OCI-M2 (cell line): ENCODE measurements around the gene DACH1.
"Not testable (repeated sequence)": the region's sequence is repeated elsewhere in the genome, so short reads cannot be mapped to it uniquely, and the experiment has no call there.

ENCODE experiments used
- DNase-seq: peaks from one replicate; lab custom pipeline; 2025; ENCODE audit not compliant: unreplicated experiment; lab: John Stamatoyannopoulos, UW

DACH1 gene

DNA sequence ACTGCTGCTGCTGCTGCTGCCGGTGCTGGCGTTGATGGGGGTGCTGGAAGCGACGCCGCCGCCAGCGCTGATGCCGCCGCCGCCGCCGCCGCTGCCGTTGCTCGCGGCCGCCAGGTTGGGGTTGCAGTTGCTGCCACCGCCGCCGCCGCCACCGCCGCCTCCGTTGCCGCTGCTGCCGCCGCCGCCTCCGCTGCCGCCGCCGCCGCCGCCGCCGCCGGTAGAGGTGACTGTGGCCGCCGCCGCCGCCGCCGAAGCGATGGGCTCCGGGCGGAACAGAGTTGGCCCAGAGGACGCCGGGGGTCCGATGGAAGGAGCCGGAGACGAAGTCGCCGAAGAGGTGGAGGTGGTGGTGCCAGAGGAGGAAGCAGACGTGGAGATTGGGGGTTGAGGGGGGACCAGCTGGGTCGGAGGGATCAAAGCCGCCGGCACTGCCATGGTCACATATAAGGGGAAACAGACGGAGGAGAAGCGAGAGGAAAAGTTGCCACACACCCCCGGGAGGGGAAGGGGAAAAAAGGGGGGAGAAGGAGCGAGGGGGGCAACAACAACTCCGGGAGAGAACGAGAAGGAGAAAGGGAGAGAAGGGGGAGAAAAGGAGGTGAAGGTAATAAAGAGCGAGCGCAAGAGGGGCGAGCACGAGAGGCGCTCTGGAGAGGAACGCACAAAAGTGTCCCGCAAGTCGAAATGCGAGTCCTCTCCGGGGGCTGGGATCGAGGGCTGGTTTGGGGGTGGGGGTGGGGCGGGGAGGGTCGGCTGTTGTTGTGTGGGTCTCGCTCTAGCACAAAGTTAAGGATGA, 471 bp downstream of the DACH1 start:
- no peak for DNase-seq

DNA sequence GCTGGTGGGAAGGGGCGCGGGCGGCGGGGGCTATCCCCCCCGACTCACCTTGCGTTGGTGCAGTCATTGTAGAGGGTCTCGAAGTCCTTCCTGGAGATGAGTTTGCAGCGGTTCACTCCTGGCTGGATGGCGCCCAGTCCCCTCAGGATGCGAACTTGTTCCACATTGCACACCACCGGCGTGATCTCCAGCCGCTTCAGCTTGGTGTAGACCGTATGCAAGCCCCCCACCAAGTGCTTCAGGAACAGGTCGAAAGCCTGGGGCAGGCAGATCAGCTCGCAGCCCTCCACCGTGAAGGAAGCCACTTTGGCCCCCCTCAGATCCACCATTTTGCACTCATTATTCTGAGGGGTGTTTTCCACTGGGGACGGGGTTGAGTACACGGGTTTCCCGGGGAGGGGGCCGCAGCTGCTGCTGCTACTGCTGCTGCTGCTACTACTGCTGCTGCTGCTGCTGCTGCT, 1.1 kb downstream of the DACH1 start:
- DNase-seq = no peak

DNA sequence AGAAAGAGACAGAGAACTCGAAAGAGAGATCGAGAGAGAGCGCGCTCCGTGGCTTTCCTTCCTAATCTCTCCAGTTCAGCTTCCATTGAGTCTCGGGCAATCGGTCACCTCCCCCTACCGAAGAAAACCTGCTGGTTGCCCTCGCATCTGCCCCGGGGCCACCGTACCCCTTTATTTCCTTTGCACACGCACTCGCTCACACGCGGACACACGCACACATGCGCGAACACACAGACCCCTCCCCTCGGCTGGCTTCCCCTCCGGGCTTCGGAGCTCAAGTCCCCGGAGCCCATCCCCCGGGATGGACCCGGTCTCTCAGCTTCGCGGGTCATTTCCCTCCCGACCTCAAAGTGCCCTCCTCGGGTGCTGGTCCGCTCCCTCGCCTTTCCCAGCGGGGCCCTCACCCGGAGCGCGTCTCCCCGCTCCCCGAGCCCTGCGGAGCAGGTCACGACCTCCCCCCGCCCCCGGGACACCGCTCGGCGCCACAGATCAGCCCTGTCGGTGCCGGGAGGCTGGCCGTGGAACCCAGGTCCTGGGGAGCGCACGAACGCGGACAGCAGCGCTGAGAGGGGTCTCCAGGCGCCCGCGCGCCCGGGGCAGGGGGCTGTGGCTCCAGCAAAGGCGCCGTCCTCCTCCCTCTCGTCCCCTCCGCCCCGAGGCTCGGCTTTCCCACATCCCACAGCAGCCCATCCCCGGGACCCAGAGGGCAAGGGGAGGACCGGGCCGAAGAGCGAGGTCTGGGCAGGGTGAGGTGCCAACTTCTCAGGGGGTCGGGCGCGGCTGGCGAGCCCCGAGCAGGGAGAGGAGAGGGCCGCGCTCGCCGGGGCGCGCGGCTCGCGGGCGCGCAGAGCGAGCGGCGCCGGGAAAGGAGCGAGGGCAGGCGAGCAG, 1.8 kb downstream of the DACH1 start:
- DNase-seq = no peak

DNA sequence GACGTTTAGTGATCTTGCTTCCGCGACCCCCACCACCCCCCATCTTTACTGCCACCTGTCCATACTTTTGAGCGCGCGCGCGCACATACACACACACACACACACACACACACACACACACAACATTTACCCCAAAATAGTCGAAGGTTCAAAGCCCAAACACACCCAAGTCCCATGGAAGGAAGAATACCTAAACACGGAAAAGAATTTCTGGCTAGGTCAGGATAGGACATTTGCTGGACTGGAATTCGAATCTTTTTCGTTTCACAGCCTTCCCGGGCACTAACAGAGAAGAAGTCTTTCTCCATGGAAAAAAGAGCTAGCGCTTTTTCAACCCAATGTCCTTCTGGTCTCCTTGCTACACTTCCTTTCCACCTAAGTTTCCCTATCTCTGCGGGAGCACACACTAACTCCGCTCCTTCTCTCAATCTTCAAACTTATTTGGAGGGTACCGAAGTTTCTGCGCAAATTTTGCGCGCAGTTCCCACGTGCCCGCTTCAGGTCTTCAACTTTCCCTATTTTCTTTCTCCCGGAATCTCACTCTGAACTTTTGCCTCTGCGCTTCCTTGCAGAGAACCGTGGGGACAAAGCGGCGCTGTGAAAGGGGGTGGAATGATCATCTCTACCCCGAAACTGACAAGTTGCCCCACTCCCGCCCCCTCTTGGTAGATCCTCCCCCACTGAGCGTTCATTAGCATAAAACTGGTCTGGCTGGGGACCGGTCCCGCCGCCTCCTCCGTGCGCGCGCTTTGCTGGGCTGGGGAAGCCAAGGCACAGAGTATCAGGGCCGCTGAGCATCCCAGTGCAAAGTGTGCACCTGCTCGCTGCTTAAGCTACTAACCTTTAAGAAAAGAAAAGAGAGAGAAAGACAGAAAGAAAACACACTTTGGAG, 2.7 kb downstream of the DACH1 start:
- DNase-seq = no peak

DNA sequence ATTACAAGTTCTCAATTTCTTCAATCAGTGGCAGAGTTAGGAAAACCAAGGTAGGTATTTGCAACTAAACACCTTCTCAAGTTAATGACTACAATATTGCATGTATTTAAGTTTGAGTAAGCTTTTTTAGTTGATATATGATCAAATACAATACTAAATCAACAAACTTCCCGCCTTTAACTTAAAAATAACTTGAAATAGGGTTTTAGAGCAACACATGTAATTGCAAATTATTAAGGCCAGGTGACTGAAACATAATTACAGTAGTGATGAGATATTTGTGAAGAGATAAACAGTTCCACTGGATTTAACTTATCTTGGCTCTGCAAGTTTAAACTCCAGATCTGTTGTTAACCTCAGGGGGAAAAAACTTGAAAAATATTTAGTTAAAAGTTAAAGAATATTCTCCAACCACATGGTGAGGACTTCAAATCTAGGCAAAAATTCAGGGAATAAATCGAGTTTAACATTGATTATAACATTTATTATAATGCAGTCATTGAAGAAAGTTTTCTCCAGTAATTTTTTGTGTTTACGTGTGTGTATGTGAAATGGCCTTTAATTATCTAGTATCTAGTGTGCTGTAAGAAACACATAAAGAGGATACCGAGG, 3.6 kb downstream of the DACH1 start:
- DNase-seq = no peak

DNA sequence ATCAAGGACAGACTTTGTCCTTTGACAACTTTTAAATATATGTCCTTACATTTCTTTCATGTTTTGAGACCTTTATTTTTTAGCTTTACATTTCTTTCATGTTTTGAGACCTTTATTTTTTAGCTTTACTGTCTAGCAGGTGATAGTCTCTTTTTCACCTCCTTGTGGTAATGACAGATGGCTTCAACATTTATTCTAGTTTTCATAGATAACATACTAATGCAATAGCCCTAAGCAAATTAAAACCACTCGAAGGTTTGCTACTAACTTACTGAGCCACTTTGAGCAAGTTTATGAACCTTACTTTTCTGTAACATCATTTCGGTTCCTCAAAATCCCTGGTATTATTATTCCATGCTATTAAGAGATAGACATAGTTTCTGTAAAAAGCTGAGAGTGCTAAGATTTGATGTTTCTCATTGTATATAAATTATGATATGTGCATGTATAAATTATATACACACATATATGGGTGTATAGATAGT, 4.5 kb downstream of the DACH1 start:
- DNase-seq = no peak

DNA sequence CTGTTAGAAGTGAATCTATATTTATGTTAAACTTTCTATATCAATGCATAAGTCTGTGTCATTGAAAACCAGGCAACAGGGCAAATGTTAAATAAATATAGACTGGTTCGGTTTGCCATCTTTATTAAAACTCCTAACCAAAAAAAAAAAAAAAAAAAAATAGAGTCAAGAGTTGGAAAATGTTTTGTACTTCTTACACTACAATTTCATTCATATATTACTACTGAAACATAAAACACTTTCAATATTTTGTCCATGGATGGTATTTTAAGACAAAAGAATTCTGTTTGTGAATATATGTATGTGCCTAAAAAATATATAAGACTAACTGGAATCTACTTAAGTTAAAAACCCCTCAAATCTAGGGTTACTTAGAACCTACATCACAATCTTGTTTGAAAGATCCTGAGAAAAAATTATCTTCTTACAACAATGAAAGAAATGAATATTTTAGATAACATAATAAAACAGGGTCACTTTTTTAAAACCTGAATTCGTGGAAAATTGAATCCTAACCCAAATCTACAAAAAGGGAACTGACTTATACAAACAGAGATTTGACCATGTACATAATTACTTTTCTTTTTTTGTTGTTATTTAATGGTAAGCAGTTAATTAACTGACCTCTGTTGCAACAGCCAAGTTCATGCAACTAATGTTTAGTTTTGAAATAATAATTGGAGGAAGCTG, 5.1 kb downstream of the DACH1 start:
- DNase-seq = no peak

DNA sequence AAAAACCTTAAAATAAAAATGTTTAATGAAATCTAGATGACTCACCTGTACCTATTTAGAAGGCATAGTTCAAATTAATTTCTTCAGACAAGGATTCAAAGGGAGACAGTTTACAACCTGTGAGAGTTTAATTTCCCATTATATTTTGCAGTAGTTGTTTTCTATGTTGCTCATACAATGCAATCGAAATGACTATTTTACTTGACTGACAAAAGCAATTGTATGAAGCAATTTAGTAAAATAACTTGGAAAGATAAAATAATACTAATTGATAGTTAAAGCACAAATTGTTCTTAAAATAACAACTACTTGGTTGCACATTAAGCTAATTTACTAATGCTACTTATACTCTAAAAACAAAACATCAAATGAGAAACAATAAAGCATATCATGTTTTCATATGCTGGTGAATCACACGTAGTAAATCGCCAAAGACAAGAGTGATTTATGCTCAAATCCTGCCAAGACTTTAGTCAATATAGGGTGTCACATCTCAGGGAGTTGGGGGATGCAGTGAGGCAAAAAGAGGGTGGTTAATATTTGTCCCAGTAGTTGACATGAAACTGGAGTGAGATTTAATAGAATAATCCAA, 6.4 kb downstream of the DACH1 start:
- no peak for DNase-seq

DNA sequence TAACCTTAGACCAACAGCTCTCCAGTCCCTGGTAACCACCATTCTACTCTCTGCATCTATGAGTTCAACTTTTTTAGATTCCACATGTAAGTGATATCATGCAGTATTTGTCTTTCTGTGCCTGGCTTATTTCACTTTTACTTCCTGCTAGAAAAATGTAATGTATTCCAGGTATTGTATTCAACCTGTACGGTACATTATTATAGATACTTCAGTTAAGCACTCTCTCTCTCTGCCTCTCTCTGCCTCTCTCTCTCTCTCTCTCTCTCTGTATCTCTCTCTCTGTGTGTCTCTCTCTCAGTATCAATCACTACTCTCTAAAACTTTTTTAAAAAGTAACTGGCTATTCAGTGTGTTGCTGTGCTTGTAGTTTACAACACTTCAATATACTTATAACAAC, 8.4 kb downstream of the DACH1 start:
- DNase-seq = no peak

DNA sequence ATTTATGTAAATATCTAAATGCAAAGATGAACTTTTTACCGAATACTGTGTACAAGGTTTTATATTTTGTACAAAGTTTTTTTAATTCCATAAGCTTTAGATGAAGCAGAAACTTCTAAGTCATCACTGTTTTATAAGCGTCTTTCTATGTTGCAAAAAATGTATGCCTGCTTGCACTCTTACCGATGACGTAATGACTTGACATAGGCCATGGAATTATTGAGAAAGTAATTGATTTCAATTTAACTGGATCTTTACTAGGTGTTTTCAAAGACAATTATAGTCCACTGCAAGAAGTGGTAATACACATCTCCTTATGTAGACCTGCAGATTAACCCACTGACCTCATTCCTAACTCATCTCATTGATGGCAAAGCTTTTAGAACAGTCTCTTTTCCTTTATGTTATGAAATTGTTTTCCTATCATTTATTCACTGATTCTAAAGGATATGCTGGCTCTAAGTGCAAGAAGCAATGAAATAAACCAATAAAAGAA, 10.4 kb downstream of the DACH1 start:
- no peak for DNase-seq

DNA sequence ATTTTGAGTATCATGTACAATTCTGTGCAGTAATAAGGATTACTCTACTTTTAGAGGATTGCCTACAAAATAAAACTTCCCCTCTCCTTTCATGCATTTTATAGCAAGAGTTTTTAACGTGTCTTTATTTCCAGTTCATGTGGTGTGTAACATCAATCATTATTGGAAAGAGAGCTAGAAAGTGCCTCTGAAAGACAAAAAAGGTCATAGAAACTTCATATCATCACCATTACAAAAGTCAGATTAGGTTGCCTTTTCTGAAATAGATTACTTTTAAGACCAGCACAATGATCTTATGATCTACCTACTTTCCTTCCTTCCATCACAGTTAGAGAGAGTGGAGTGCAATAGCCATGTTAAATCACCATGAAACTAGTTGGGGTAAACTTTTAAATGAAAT, 12.6 kb downstream of the DACH1 start:
- no peak for DNase-seq

DNA sequence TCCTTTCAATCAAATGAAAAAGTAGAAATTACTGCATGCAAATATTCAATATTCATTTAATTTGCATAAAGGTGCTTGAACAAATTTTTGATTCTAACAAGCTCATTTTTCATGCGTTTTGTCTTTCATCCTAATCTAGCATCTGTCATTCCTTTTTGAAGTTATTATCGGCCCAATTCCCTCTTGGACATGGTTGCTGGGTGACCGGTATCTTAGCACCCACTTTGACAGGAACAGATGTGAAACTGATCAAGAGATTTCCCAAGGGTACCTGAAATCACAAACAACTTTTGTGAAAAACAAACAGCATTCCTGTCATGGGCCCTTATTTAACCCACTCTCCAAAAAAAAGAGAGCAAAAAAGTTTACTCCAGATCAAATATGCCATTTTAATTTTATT, 13.3 kb downstream of the DACH1 start:
- DNase-seq = no peak

DNA sequence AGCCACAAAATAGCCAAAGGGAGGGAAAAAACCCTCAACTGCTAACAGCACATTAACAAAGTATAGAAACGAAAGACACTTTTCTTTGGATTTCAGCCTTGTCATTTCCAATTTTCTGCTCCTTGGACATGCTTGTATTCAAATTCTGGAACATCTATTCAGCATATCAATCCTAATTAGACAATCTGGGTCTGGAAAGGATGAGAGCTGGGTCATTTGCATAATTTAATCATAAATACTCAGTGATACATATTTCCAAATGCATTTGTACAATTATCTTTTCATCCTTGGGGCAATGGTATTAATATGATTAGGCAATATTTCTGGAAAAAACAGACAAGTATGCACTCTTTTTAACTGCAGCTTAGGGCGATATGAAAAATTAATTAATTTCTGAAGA, 14.3 kb downstream of the DACH1 start:
- no peak for DNase-seq

DNA sequence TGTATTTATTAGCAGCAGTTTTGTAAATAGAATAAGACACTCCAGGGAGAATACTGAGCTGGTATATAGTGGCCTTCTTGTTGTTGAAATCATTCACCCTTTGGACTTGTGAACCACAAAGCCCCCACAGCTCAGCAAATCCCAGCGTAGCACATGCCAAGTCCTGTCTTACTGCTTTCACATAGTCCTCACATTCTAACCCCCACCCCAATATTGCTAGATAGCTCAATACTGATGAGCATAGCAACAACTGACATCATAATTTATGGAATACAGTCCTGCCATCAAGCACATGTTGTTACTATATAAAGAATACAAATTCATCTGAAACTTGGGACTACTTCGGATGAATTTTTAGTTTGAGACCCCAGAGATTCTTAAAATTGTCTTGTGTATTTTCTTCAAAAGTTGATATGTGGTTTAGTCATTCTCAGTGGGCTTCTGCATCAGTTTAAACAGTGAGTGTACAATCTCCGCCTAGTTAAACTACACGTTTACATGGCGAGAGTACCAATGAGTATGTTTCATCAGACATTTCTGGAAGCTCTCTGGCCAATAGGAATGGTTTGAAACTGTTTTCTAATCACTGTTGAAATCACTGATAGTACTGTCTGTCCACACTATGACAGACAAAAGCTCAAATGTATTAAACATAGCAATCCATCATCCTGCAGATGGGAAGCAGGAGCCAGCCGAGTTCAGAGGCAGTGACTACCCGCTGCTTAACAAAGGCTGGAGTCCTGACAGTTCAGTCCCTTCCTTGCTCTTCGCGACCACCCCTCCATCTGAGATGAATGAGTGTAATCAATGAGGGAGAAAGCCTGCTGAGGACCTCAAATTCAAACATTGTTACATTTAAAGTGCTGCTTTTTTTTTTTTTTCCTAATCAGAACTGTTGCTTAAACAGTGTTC, 15.2 kb downstream of the DACH1 start:
- no peak for DNase-seq

DNA sequence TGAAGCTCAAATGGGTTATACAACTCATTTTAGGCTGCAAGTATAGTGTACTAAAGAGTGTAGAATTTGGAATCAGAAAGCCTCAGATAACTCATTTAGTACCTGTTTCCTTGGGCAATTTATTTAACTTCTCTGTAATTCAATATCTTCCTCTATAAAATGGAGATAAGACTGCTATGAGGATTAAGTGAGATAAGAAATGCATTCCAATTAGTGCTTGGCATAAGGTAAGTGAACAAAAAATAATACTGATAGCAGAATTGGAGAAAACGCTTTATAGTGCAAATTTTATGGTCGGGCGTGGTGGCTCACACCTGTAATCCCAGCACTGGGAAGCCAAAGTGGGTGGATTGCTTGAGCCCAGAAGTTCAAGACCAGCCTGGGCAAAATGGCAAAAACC, 25.0 kb downstream of the DACH1 start:
- no peak for DNase-seq

DNA sequence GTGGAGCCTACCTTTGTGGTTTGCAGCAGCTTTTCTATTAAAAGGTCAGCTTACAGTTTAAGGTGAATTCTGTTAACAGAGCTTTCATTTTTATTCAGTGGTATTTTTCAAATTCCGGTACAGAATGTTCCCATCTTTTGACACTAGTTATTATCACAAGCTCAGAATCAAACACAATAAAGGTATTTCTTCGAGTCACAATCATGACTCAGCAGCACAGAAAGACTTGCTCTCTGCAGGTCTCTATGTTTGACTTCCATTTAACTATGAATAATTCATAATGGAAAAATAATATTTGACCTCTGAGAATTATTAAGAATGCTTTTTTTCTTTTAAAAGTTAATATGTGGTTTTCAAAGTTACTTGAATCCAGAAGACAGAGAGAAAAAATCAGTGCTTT, 28.2 kb downstream of the DACH1 start:
- DNase-seq = no peak

DNA sequence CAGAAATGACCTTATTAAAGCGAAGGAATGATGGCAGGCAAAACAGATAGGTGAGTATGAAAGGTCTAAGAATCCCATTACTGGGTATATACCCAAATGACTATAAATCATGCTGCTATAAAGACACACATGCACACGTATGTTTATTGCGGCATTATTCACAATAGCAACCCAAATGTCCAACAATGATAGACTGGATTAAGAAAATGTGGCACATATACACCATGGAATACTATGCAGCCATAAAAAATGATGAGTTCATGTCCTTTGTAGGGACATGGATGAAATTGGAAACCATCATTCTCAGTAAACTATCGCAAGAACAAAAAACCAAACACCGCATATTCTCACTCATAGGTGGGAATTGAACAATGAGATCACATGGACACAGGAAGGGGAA, 29.4 kb downstream of the DACH1 start:
- DNase-seq = not testable (repeated sequence)

DNA sequence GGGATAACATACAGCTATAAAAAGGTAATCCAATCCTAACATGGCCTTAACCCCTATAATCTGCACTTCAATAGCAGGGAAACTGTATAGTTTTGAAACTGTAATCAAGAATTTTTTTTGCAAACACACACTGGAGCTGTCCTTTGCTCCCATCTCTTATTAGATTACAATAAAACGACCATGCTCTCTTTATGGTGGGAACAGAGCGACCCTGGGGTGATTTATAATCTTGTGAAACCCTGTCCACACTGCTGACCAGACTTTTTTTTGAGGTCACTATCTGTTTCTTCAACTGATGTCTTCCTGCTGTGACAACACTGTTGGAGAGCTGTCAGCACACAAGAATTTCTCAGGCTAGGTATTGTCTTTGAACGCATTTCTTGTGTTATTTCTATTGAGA, 35.3 kb downstream of the DACH1 start:
- no peak for DNase-seq
